A549 (cell line): Measurements from ENCODE around the gene CLEC16A. TPM values are rescaled to one million over a fixed set of nuclear protein-coding genes. Genes with fewer than 3 reads are reported as not detected.

Source experiments
- ATAC-seq, 2 experiments: fragments of 200-7000 bp in 1 of 2; fragments of >200 bp in 1 of 2; cut with Nextera tagmentation in 1 of 2; cut with Tn5 transposase in 1 of 2; 3 replicates each; pipeline versions ENCODE4 v1.8.0 to v1.9.1; 2018 to 2020; ENCODE audit warnings: mild to moderate bottlenecking in 1 of 2, moderate library complexity in 1 of 2
- CTCF ChIA-PET: fragments of 300-600 bp; sonication (Branson Sonifier 250); formaldehyde crosslinking; extraction: SDS; loops from one replicate; lab custom pipeline; 2021; ENCODE audit warnings: antibody characterized with exemption, inconsistent platforms; lab: Yijun Ruan, JAX
- POLR2A ChIA-PET: fragments of 350-600 bp; formaldehyde crosslinking; extraction: SDS; loops from one replicate; lab custom pipeline; 2021; ENCODE audit warnings: antibody characterized with exemption, inconsistent platforms; lab: Yijun Ruan, JAX
- DNase-seq, 2 experiments: peaks; one replicate each; pipeline versions ENCODE4 v3.0.0 to v3.0.0-alpha.2; 2011 to 2016; ENCODE audit warnings: low read depth in 1 of 2, low spot score in 1 of 2
- FAIRE-seq: peaks from 2 replicates; lab custom pipeline; 2011; peaks lifted over from hg19 to GRCh38; lab: Jason Lieb, UNC
- H3K27ac ChIP-seq, 2 experiments: fragments of >200 bp; sonication (Bioruptor Twin); formaldehyde crosslinking; 3 replicates each; pipeline ENCODE4 v1.5.1; 2016 to 2017
- H3K4me1 ChIP-seq: fragments of >200 bp; sonication (Bioruptor Twin); formaldehyde crosslinking; 3 replicates; pipeline ENCODE4 v1.6.1; 2016
- H3K4me2 ChIP-seq: fragments of >200 bp; sonication (Bioruptor Twin); formaldehyde crosslinking; 3 replicates; pipeline ENCODE4 v1.6.1; 2016
- H3K4me3 ChIP-seq: fragments of >200 bp; sonication (Bioruptor Twin); formaldehyde crosslinking; 3 replicates; pipeline ENCODE4 v1.5.1; 2016
- H3K9me3 ChIP-seq: fragments of >200 bp; sonication (Bioruptor Twin); formaldehyde crosslinking; 3 replicates; pipeline ENCODE4 v1.6.1; 2016
- ATOH8 ChIP-seq: fragments of 250-450 bp; sonication (Bioruptor Pico); IDR thresholded peaks from 2 replicates; pipeline ENCODE4 v1.5.0; 2020; ENCODE audit warnings: low read depth, mild to moderate bottlenecking, moderate library complexity
- BCL3 ChIP-seq: fragments of >200 bp; sonication (Bioruptor Twin); formaldehyde crosslinking; IDR thresholded peaks from 3 replicates; pipeline ENCODE4 v1.6.1; 2016
- CBX2 ChIP-seq: fragments of 200-600 bp; sonication (generic); IDR thresholded peaks from 2 replicates; pipeline ENCODE4 v1.6.1; 2016; ENCODE audit warnings: low read depth, mild to moderate bottlenecking, borderline replicate concordance
- ESRRA ChIP-seq: fragments of 150-350 bp; IDR thresholded peaks from 2 replicates; pipeline ENCODE4 v1.6.1; 2014; ENCODE audit warnings: mild to moderate bottlenecking, low read length, borderline replicate concordance
- FOSB ChIP-seq: fragments of 250-450 bp; sonication (Bioruptor Pico); IDR thresholded peaks from 2 replicates; pipeline ENCODE4 v1.5.0; 2020; ENCODE audit warnings: mild to moderate bottlenecking, moderate library complexity
- HDAC2 ChIP-seq: fragments of 200-600 bp; sonication (generic); IDR thresholded peaks from 2 replicates; pipeline ENCODE4 v1.6.1; 2016
- HEYL ChIP-seq: fragments of 250-450 bp; sonication (Bioruptor Pico); IDR thresholded peaks from 2 replicates; pipeline ENCODE4 v1.8.0; 2021; ENCODE audit warnings: mild to moderate bottlenecking, moderate library complexity
- HOXA7 ChIP-seq: fragments of 250-450 bp; sonication (Bioruptor Pico); IDR thresholded peaks from 2 replicates; pipeline ENCODE4 v1.5.0; 2020; ENCODE audit warnings: mild to moderate bottlenecking, moderate library complexity
- HOXB13 ChIP-seq: fragments of 250-450 bp; sonication (Bioruptor Pico); IDR thresholded peaks from 2 replicates; pipeline ENCODE4 v1.5.0; 2020; ENCODE audit warnings: low read depth, mild to moderate bottlenecking, moderate library complexity
- JUNB ChIP-seq: fragments of >200 bp; sonication (Bioruptor Twin); formaldehyde crosslinking; IDR thresholded peaks from 2 replicates; pipeline ENCODE4 v1.6.1; 2016
- MAZ ChIP-seq: fragments of 150-350 bp; IDR thresholded peaks from 2 replicates; pipeline ENCODE4 v1.6.1; 2014; ENCODE audit warnings: antibody characterized with exemption, low read depth, low read length, borderline replicate concordance
- MYC ChIP-seq: IDR thresholded peaks from 2 replicates; pipeline ENCODE4 v1.6.1; 2012; ENCODE audit warnings: mild to moderate bottlenecking, inconsistent platforms, low read length, improper control_type of control experiment, borderline replicate concordance
- NFE2L2 ChIP-seq: fragments of 150-350 bp; conservative IDR thresholded peaks from 2 replicates; pipeline ENCODE4 v1.6.1; 2014; ENCODE audit warnings: low read length
- PBX3 ChIP-seq: IDR thresholded peaks from 2 replicates; pipeline ENCODE4 v1.6.1; 2012
- RAD21 ChIP-seq, 2 experiments: fragments of >200 bp in 1 of 2; sonication (Bioruptor Twin) in 1 of 2; formaldehyde crosslinking in 1 of 2; IDR thresholded peaks in 1 of 2; conservative IDR thresholded peaks in 1 of 2; 2 replicates in 1 of 2; 3 replicates in 1 of 2; pipeline ENCODE4 v1.6.1; 2012 to 2018; ENCODE audit warnings: inconsistent platforms in 1 of 2
- RCOR1 ChIP-seq: fragments of 150-350 bp; IDR thresholded peaks from 2 replicates; pipeline ENCODE4 v1.6.1; 2014; ENCODE audit warnings: antibody characterized with exemption, low read length, low read depth
- RNF2 ChIP-seq: fragments of 200-600 bp; sonication (generic); IDR thresholded peaks from 2 replicates; pipeline ENCODE4 v1.6.1; 2016; ENCODE audit warnings: low read depth, mild to moderate bottlenecking, antibody characterized with exemption, moderate library complexity, borderline replicate concordance
- SMC3 ChIP-seq: fragments of >200 bp; sonication (Bioruptor Twin); formaldehyde crosslinking; IDR thresholded peaks from 3 replicates; pipeline ENCODE4 v1.6.1; 2018; ENCODE audit warnings: inconsistent platforms
- SREBF2 ChIP-seq: fragments of 450-650 bp; IDR thresholded peaks from 2 replicates; pipeline ENCODE4 v1.6.1; 2014; ENCODE audit warnings: mild to moderate bottlenecking, moderate library complexity
- ZFP36 ChIP-seq: fragments of 450-650 bp; IDR thresholded peaks from 2 replicates; pipeline ENCODE4 v1.6.1; 2014; ENCODE audit warnings: borderline replicate concordance; ENCODE audit not compliant: partially characterized antibody
- WGBS: methylation state at CpG from one replicate; pipeline ENCODE4 v1.1.6; 2017; ENCODE audit errors: missing lambda C conversion rate; 5-methylcytosine and 5-hydroxymethylcytosine counted together
- polyA plus RNA-seq, 4 experiments: library from polyadenylated mRNA; depleted of rRNA in 3 of 4; stranded (reverse); fragments of >200 nt; fragmentation: RNase III in 1 of 4; extraction: RNeasy Plus Mini Kit Qiagen cat#74134 plus additional on column Dnase treatment in 1 of 4; gene quantifications; 2 replicates in 3 of 4; 3 replicates in 1 of 4; pipeline ENCODE4 v1.2.3, GENCODE V29; 2011 to 2017
- TF ChIP-seq, protein P1 (sequence below): fragments of >200 bp; sonication (Bioruptor Twin); formaldehyde crosslinking; IDR thresholded peaks from 2 replicates; pipeline ENCODE4 v1.6.1; 2016
- TF ChIP-seq, protein P2 (sequence below): fragments of 450-650 bp; IDR thresholded peaks from 2 replicates; pipeline ENCODE4 v1.6.1; 2014; ENCODE audit warnings: antibody characterized with exemption
- TF ChIP-seq, protein P3 (sequence below): fragments of >200 bp; sonication (Bioruptor Twin); formaldehyde crosslinking; IDR thresholded peaks from 3 replicates; pipeline ENCODE4 v1.5.1; 2016
- TF ChIP-seq, protein P4 (sequence below): IDR thresholded peaks from 2 replicates; pipeline ENCODE4 v1.6.1; 2012; ENCODE audit warnings: low read depth, borderline replicate concordance

CLEC16A gene
- polyA plus RNA-seq, 2 of the 4 experiments (the other 2 are of a cell fraction): 8.3 to 10.4 TPM

DNA sequence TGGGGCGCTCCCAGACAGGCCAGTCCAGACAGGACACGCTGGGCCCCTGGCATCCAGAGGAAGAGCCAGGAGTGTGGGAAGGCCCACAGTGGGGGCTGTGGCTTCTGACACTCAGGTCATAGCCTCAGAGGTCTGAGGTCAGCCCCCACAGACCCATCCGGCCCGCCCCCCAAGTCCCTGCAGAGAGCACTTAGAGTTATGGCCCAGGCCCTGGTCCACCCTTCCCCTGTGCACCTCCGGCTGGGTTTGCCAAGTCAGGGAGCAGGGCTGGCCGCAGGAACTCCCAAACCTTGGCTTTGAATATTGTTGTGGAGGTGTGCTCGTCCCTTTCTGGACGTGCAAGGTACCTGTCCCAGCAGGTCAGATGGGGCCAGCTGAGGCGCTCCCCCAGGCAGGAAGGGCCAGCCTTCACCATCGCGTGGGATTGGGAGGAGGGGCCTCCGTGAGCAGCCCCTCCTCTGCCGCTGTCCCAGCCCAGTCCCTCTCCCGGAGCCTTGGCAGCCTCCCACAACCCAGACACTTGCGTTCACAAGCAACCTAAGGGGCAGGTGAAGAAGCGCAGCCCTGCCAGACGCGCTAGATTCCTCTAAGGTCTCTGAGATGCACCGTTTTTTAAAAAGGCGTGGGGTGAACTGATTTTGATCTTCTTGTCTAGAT is 237.0 kb downstream of the CLEC16A start:
- no peaks in the 10 kb centered on the region for H3K9me3 ChIP-seq
- ChIA-PET CTCF (no interaction called here), POLR2A (no interaction called here)
- no peak for FAIRE-seq
- no peak for ATAC-seq
- TF ChIP-seq, protein P1, sequence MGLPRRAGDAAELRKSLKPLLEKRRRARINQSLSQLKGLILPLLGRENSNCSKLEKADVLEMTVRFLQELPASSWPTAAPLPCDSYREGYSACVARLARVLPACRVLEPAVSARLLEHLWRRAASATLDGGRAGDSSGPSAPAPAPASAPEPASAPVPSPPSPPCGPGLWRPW: no peak
- TF ChIP-seq, protein P2, sequence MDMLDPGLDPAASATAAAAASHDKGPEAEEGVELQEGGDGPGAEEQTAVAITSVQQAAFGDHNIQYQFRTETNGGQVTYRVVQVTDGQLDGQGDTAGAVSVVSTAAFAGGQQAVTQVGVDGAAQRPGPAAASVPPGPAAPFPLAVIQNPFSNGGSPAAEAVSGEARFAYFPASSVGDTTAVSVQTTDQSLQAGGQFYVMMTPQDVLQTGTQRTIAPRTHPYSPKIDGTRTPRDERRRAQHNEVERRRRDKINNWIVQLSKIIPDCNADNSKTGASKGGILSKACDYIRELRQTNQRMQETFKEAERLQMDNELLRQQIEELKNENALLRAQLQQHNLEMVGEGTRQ: no peak
- TF ChIP-seq RNF2: no peak
- TF ChIP-seq FOSB (CRISPR knock-in tag): no peak
- TF ChIP-seq MYC: no peak
- no peak for TF ChIP-seq HOXA7 (CRISPR knock-in tag)
- no peak overlapping the region for H3K4me2 ChIP-seq
- no peak overlapping the region for H3K4me3 ChIP-seq
- DNase-seq: no peak
- no peak overlapping the region for H3K27ac ChIP-seq
- H3K4me1 ChIP-seq: no peaks in the 10 kb centered on the region
- WGBS: 97% methylated on average over 15 of the region's 20 CpGs

GRCh38 chr16:11181899-11182279 is 237.5 kb downstream of the CLEC16A start:
- no peak for TF ChIP-seq CBX2
- TF ChIP-seq SMC3: no peak
- TF ChIP-seq ATOH8 (CRISPR knock-in tag): no peak
- no peak for TF ChIP-seq RCOR1
- no peak for TF ChIP-seq ESRRA
- TF ChIP-seq JUNB: no peak
- POLR2A ChIA-PET: no interaction called here
- 59% methylated on average over 12 of the region's 12 CpGs for WGBS
- Histone ChIP-seq H3K9me3 (no peaks in the 10 kb centered on the region), H3K4me1 (no peaks in the 10 kb centered on the region), H3K4me2 (no peak overlapping the region), H3K4me3 (no peak overlapping the region), H3K27ac (no peak overlapping the region)
- no peak for FAIRE-seq
- CTCF ChIA-PET: no interaction called here
- DNase-seq: no peak
- ATAC-seq: no peak

GRCh38 chr16:11182411-11182810 is 238.0 kb downstream of the CLEC16A start:
- ChIA-PET CTCF (interaction anchor here (1.5 kb wide), 1 partner anchor 23 kb away, joined by 3 read pairs; no protein-coding TSS in a partner anchor), POLR2A (interaction anchor here (0.6 kb wide), 1 partner anchor 110 kb away, joined by 7 read pairs; no protein-coding TSS in a partner anchor)
- no peak for FAIRE-seq
- 88% methylated on average over 14 of the region's 14 CpGs for WGBS
- no peak for ATAC-seq
- DNase-seq: no peak
- Histone ChIP-seq H3K4me2 (no peak overlapping the region), H3K4me3 (no peak overlapping the region), H3K9me3 (no peaks in the 10 kb centered on the region), H3K27ac (no peak overlapping the region), H3K4me1 (no peaks in the 10 kb centered on the region)
- TF ChIP-seq, protein P3, sequence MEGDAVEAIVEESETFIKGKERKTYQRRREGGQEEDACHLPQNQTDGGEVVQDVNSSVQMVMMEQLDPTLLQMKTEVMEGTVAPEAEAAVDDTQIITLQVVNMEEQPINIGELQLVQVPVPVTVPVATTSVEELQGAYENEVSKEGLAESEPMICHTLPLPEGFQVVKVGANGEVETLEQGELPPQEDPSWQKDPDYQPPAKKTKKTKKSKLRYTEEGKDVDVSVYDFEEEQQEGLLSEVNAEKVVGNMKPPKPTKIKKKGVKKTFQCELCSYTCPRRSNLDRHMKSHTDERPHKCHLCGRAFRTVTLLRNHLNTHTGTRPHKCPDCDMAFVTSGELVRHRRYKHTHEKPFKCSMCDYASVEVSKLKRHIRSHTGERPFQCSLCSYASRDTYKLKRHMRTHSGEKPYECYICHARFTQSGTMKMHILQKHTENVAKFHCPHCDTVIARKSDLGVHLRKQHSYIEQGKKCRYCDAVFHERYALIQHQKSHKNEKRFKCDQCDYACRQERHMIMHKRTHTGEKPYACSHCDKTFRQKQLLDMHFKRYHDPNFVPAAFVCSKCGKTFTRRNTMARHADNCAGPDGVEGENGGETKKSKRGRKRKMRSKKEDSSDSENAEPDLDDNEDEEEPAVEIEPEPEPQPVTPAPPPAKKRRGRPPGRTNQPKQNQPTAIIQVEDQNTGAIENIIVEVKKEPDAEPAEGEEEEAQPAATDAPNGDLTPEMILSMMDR: no peak
- TF ChIP-seq HOXA7 (CRISPR knock-in tag): no peak
- no peak for TF ChIP-seq ZFP36
- TF ChIP-seq RAD21 (conservative IDR thresholded peaks at IDR 0.05 in 1 of 2, IDR thresholded peaks at IDR 0.05 in 1 of 2): no peak
- TF ChIP-seq MAZ: no peak
- TF ChIP-seq NFE2L2: no peak
- no peak for TF ChIP-seq RNF2
- TF ChIP-seq HDAC2: no peak
- TF ChIP-seq, protein P2: no peak
- TF ChIP-seq, protein P4, sequence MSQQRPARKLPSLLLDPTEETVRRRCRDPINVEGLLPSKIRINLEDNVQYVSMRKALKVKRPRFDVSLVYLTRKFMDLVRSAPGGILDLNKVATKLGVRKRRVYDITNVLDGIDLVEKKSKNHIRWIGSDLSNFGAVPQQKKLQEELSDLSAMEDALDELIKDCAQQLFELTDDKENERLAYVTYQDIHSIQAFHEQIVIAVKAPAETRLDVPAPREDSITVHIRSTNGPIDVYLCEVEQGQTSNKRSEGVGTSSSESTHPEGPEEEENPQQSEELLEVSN: no peak
- TF ChIP-seq SREBF2: no peak
- no peak for TF ChIP-seq HEYL (CRISPR knock-in tag)
- no peak for TF ChIP-seq BCL3
- no peak for TF ChIP-seq PBX3
- TF ChIP-seq HOXB13 (CRISPR knock-in tag): no peak
- TF ChIP-seq MYC: no peak
